ENCODE measurements around the gene LRRC74A. TPM values are rescaled to one million over a fixed set of nuclear protein-coding genes. Genes with fewer than 3 reads are reported as not detected.

LRRC74A gene
- total and polyA plus RNA-seq, 10 of the 15 experiments (the other 5 are each of a cell fraction or from before 2014, with no cell fraction given) = not detected

DNA sequence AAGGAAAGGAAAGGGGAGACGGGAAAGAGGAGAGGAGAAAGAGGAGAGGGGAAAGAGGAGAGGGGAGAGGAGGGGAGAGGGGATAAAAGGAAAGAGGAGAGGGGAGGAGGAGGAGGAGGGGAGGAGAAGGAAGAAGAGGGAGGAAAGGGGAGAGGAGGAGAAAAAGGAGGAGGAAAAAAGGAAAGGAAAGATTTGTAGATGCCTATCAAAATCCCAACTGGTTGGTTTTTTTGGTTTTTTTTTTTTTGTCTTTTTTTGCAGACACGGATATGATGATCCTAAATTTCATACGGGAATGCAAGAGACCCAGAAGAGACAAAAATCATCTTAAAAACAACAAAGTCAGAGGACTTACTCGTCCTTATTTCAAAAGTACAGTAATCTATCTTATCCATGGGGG lies 32.9 kb upstream of the LRRC74A start:
- 76% methylated on average over 3 of the region's 4 CpGs for WGBS (ENCODE audit: insufficient coverage, insufficient replicate concordance, low lambda C conversion rate, missing lambda C conversion rate)
- Histone ChIP-seq H3K4me2 (ENCODE audit: control insufficient read depth, insufficient read depth) (no peak overlapping the region), H3K79me2 (ENCODE audit: control insufficient read depth, insufficient read depth, low read length) (no peaks in the 10 kb centered on the region), H3K36me3 (ENCODE audit: control insufficient read depth in 2 of 2, insufficient read depth in 2 of 2, low read length in 1 of 2) (peaks cover 4 to 6% of the 10 kb centered on the region in 2 experiments; a peak in 3 of 4 replicates), H3K27me3 (replicated peaks in 1 of 2; ENCODE audit: control insufficient read depth in 2 of 2, insufficient read depth in 2 of 2, low read length in 1 of 2) (no peaks in the 10 kb centered on the region), H3K4me3 (no peak overlapping the region), H3K4me1 (ENCODE audit: control insufficient read depth, insufficient read depth, low read length) (no peaks in the 10 kb centered on the region), H3K9ac (ENCODE audit: control insufficient read depth, insufficient read depth, low read length) (no peak overlapping the region), H3K27ac (ENCODE audit: control insufficient read depth, insufficient read depth) (no peak overlapping the region), H2AFZ (ENCODE audit: control insufficient read depth, low read depth, low read length) (no peak overlapping the region), H4K20me1 (ENCODE audit: control insufficient read depth, insufficient read depth) (no peaks in the 10 kb centered on the region), H3K9me3 (replicated peaks; ENCODE audit: control insufficient read depth, insufficient read depth, low read length) (no peaks in the 10 kb centered on the region)
- ChIA-PET POLR2A (no interaction called here), SMC1A (ENCODE audit: uncharacterized antibody, unreplicated experiment) (no interaction called here), RAD21 (ENCODE audit: unreplicated experiment) (no interaction called here), CTCF (no interaction called here)
- FAIRE-seq (no peak), DNase-seq (ENCODE audit: low read depth, low spot score) (no peak), ATAC-seq (no peak)
- in situ Hi-C loops (cut with MboI) (no loop called here), intact Hi-C loops (cut with micrococcal nuclease; ENCODE audit: unreplicated experiment) (no loop called here)
- TF ChIP-seq GABPA (IDR thresholded peaks at IDR 0.05; ENCODE audit: low read depth) (no peak), RAD51 (IDR thresholded peaks at IDR 0.05) (no peak), EGR1 (IDR thresholded peaks at IDR 0.05; ENCODE audit: borderline replicate concordance in 1 of 2, low read depth in 2 of 2, low read length in 2 of 2) (no peak), YBX1 (IDR thresholded peaks at IDR 0.05) (no peak), ZZZ3 (IDR thresholded peaks at IDR 0.05; ENCODE audit: control insufficient read depth, insufficient read length, low read depth) (no peak), KLF5 (IDR thresholded peaks at IDR 0.05; ENCODE audit: partially characterized antibody) (no peak), SP1 (IDR thresholded peaks at IDR 0.05; ENCODE audit: low read depth, low read length) (no peak)
- no TSS peak for BruUV-seq (replicated peaks)

DNA sequence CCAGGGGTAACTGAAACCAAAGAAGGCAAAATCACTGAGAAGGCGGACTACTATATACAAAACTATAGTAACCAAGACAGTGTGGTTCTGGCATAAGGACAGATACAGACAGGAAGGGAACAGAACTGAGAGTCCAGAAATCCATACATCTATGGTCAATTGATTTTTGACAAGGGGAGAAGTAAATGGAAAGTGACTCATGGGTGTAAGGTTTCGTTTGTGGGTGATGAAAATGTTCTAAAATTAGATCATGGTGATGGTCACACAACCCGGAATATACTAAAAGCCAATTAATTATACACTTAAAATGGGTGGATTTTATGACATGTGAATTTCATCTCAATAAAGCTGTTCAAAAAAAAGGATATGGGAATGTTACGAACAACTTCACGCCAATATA lies 32.3 kb upstream of the LRRC74A start:
- no peaks in the 10 kb centered on the region for H4K20me1 ChIP-seq (ENCODE audit: control insufficient read depth, insufficient read depth)
- in situ Hi-C loops (cut with MboI) (no loop called here), intact Hi-C loops (cut with micrococcal nuclease; ENCODE audit: unreplicated experiment) (no loop called here)
- BruUV-seq (replicated peaks) = no TSS peak
- 76% methylated on average over 5 of the region's 5 CpGs for WGBS (ENCODE audit: insufficient coverage, insufficient replicate concordance, low lambda C conversion rate, missing lambda C conversion rate)
- peaks cover 4% of the 10 kb centered on the region in 2 experiments; a peak in 3 of 4 replicates for H3K36me3 ChIP-seq (ENCODE audit: control insufficient read depth in 2 of 2, insufficient read depth in 2 of 2, low read length in 1 of 2)
- H3K4me3 ChIP-seq = no peak overlapping the region
- TF ChIP-seq YY1 (IDR thresholded peaks at IDR 0.05; ENCODE audit: low read depth, low read length) (no peak), KAT2A (conservative IDR thresholded peaks at IDR 0.05; ENCODE audit: control insufficient read depth, low read depth, low read length) (no peak), SPI1 (IDR thresholded peaks at IDR 0.05; ENCODE audit: borderline replicate concordance, insufficient read depth, low read depth, low read length) (no peak), SMC3 (IDR thresholded peaks at IDR 0.05; ENCODE audit: borderline replicate concordance, low read length) (no peak), TCF3 (IDR thresholded peaks at IDR 0.05; ENCODE audit: borderline replicate concordance, insufficient read depth, low read depth, low read length) (no peak), SP1 (IDR thresholded peaks at IDR 0.05; ENCODE audit: low read depth, low read length) (no peak), CHD1 (IDR thresholded peaks at IDR 0.05; ENCODE audit: low read depth, low read length) (no peak), NBN (IDR thresholded peaks at IDR 0.05) (no peak)
- TF ChIP-seq, protein P1, sequence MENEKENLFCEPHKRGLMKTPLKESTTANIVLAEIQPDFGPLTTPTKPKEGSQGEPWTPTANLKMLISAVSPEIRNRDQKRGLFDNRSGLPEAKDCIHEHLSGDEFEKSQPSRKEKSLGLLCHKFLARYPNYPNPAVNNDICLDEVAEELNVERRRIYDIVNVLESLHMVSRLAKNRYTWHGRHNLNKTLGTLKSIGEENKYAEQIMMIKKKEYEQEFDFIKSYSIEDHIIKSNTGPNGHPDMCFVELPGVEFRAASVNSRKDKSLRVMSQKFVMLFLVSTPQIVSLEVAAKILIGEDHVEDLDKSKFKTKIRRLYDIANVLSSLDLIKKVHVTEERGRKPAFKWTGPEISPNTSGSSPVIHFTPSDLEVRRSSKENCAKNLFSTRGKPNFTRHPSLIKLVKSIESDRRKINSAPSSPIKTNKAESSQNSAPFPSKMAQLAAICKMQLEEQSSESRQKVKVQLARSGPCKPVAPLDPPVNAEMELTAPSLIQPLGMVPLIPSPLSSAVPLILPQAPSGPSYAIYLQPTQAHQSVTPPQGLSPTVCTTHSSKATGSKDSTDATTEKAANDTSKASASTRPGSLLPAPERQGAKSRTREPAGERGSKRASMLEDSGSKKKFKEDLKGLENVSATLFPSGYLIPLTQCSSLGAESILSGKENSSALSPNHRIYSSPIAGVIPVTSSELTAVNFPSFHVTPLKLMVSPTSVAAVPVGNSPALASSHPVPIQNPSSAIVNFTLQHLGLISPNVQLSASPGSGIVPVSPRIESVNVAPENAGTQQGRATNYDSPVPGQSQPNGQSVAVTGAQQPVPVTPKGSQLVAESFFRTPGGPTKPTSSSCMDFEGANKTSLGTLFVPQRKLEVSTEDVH (IDR thresholded peaks at IDR 0.05; ENCODE audit: low read depth, partially characterized antibody) = no peak
- no peak overlapping the region for H2AFZ ChIP-seq (ENCODE audit: control insufficient read depth, low read depth, low read length)
- no peak overlapping the region for H3K4me2 ChIP-seq (ENCODE audit: control insufficient read depth, insufficient read depth)
- RAD21 ChIA-PET (ENCODE audit: unreplicated experiment) = no interaction called here
- no peaks in the 10 kb centered on the region for H3K9me3 ChIP-seq (replicated peaks; ENCODE audit: control insufficient read depth, insufficient read depth, low read length)
- no peaks in the 10 kb centered on the region for H3K79me2 ChIP-seq (ENCODE audit: control insufficient read depth, insufficient read depth, low read length)
- no peak for DNase-seq (ENCODE audit: low read depth, low spot score)
- CTCF ChIA-PET = no interaction called here
- POLR2A ChIA-PET = no interaction called here
- H3K27me3 ChIP-seq (replicated peaks in 1 of 2; ENCODE audit: control insufficient read depth in 2 of 2, insufficient read depth in 2 of 2, low read length in 1 of 2) = no peaks in the 10 kb centered on the region
- no peak for FAIRE-seq
- SMC1A ChIA-PET (ENCODE audit: uncharacterized antibody, unreplicated experiment) = no interaction called here
- no peak overlapping the region for H3K9ac ChIP-seq (ENCODE audit: control insufficient read depth, insufficient read depth, low read length)
- H3K4me1 ChIP-seq (ENCODE audit: control insufficient read depth, insufficient read depth, low read length) = no peaks in the 10 kb centered on the region
- ATAC-seq = no peak
- H3K27ac ChIP-seq (ENCODE audit: control insufficient read depth, insufficient read depth) = no peak overlapping the region
